OCI-LY3 (cell line): ENCODE data around the gene THRB.

Experiments used
- CTCF ChIP-seq: fragments of 200-600, 300-600 bp; sonication (generic); IDR thresholded peaks from 2 replicates; pipeline ENCODE4 v1.5.1; 2014; ENCODE audit warnings: antibody characterized with exemption, low read length, low read depth
- EZH2phosphoT487 ChIP-seq: fragments of 200-600 bp; shearing (Covaris generic); IDR thresholded peaks from 2 replicates; pipeline ENCODE4 v1.6.1; 2018; ENCODE audit warnings: antibody characterized with exemption, mixed run types, low read depth

- TF ChIP-seq CTCF, result no peak
- no peak for TF ChIP-seq EZH2phosphoT487
Measured at GRCh38 chr3:24255414-24255813, 239.2 kb downstream of the THRB start.
